Right lobe of liver (tissue), 6 donors: Measurements from ENCODE around the gene ABCC5. TPM values are rescaled to one million over a fixed set of nuclear protein-coding genes. Genes with fewer than 3 reads are reported as not detected.

ENCODE experiments used
- ATAC-seq, 4 donors: fragments of 200-7000 bp; cut with Tn5 transposase; one replicate each; pipeline ENCODE4 v1.9.1; 2020; ENCODE audit warnings: mild to moderate bottlenecking in 4 of 4, moderate library complexity in 4 of 4
- DNase-seq, 3 donors: peaks; one replicate each; pipeline ENCODE4 v3.0.0-alpha.2; 2020
- H3K27ac ChIP-seq, 3 donors: fragments of 200-600 bp; one replicate each; pipeline ENCODE4 v1.8.0; 2022
- H3K27me3 ChIP-seq, 2 donors: fragments of 200-600 bp; one replicate each; pipeline ENCODE4 v1.8.0; 2022
- H3K36me3 ChIP-seq, 4 donors: fragments of 200-600 bp; sonication (generic) in 1 of 4; one replicate each; pipeline versions ENCODE4 v1.5.1 to v1.8.0; 2017 to 2022; ENCODE audit warnings: control low read depth in 1 of 4
- H3K4me1 ChIP-seq, 4 donors: fragments of 200-600 bp; sonication (generic) in 1 of 4; one replicate each; pipeline versions ENCODE4 v1.5.1 to v1.8.0; 2017 to 2022; ENCODE audit warnings: control low read depth in 1 of 4
- H3K4me3 ChIP-seq, 3 donors: fragments of 200-600 bp; one replicate each; pipeline ENCODE4 v1.8.0; 2022
- H3K9me3 ChIP-seq, 4 donors: fragments of 200-600 bp; sonication (generic) in 1 of 4; one replicate each; pipeline versions ENCODE4 v1.5.1 to v1.8.0; 2017 to 2022; ENCODE audit warnings: control low read depth in 1 of 4
- CTCF ChIP-seq, 4 donors: fragments of 200-600 bp in 3 of 4; fragments of 450-650 bp in 1 of 4; IDR thresholded peaks; one replicate each; pipeline versions ENCODE4 v1.5.1 to v1.8.0; 2016 to 2022; ENCODE audit warnings: antibody characterized with exemption in 4 of 4, mild to moderate bottlenecking in 2 of 4
- POLR2A ChIP-seq: fragments of 450-650 bp; IDR thresholded peaks from one replicate; pipeline ENCODE4 v1.6.1; 2017; ENCODE audit warnings: antibody characterized with exemption, mild to moderate bottlenecking
- WGBS: methylation state at CpG from one replicate; pipeline ENCODE4 v1.1.6; 2018; ENCODE audit warnings: low coverage, low lambda C conversion rate; ENCODE audit not compliant: insufficient coverage; ENCODE audit errors: missing lambda C conversion rate; 5-methylcytosine and 5-hydroxymethylcytosine counted together
- intact Hi-C, 2 donors: fragments of 100-400 bp; cut with DNase I; formaldehyde crosslinking; loops; one replicate each; pipeline versions ENCODE4 v1.11.2 to v1.14.1; 2022
- total RNA-seq, 6 experiments: library from RNA; depleted of rRNA in 2 of 6; stranded (reverse); fragments of >200 nt in 2 of 6; fragmentation: NEBNext Ultra II Directional in 3 of 6; extraction: Animal tissue kit (Norgen Biotek cat#: 25700) in 3 of 6; gene quantifications; one replicate each; pipeline versions ENCODE4 v1.1.0 to v1.2.4, GENCODE V29; 2016 to 2023
- donor health status: DM: no; HTN: yes; CAD: no.
- donor health status: DM: no; HTN: no; CAD: no.
- donor health status: DM: no; HTN: no; CAD: no.
- donor health status: DM: no; HTN: yes; CAD: no.
- donor health status: DM: no; HTN: yes; CAD: no.

The ABCC5 gene
- total RNA-seq, 6 experiments from 2014 or later: 5.5 to 9.4 (median 7.6) TPM

GRCh38 chr3:183933160-183933559 lies 84.5 kb downstream of the ABCC5 start:
- H3K4me3 ChIP-seq: no peak overlapping the region
- no peak for TF ChIP-seq POLR2A
- TF ChIP-seq CTCF (IDR thresholded peaks at IDR 0.05): no peak
- WGBS: 92% methylated on average over 3 of the region's 3 CpGs
- intact Hi-C loops: no loop called here
- no peaks in the 10 kb centered on the region for H3K9me3 ChIP-seq
- ATAC-seq (no peak), DNase-seq (no peak)
- H3K27ac ChIP-seq: no peak overlapping the region
- H3K4me1 ChIP-seq: no peaks in the 10 kb centered on the region
- no peaks in the 10 kb centered on the region for H3K27me3 ChIP-seq
- peaks cover 0 to 1% (median 0%) of the 10 kb centered on the region in 4 donors for H3K36me3 ChIP-seq

GRCh38 chr3:183931881-183932280 lies 85.8 kb downstream of the ABCC5 start:
- WGBS: 92% methylated on average over 2 of the region's 2 CpGs
- Histone ChIP-seq H3K27me3 (no peaks in the 10 kb centered on the region), H3K27ac (no peak overlapping the region), H3K36me3 (peaks cover 0 to 1% (median 0%) of the 10 kb centered on the region in 4 donors), H3K4me3 (no peak overlapping the region), H3K4me1 (peaks cover 0 to 6% (median 0%) of the 10 kb centered on the region in 4 donors), H3K9me3 (no peaks in the 10 kb centered on the region)
- DNase-seq: no peak
- TF ChIP-seq CTCF (IDR thresholded peaks at IDR 0.05) (no peak), POLR2A (no peak)
- no peak for ATAC-seq
- intact Hi-C loops: no loop called here

GRCh38 chr3:183930086-183930485 lies 87.6 kb downstream of the ABCC5 start:
- H3K4me3 ChIP-seq: no peak overlapping the region
- ATAC-seq: no peak
- TF ChIP-seq POLR2A (no peak), CTCF (IDR thresholded peaks at IDR 0.05) (no peak)
- H3K9me3 ChIP-seq: no peaks in the 10 kb centered on the region
- intact Hi-C loops: no loop called here
- no peaks in the 10 kb centered on the region for H3K27me3 ChIP-seq
- WGBS: 82% methylated on average over 9 of the region's 10 CpGs
- peaks cover 0 to 9% (median 0%) of the 10 kb centered on the region in 4 donors for H3K4me1 ChIP-seq
- H3K36me3 ChIP-seq: peaks cover 0 to 5% (median under 1%) of the 10 kb centered on the region in 4 donors
- DNase-seq: no peak
- no peak overlapping the region for H3K27ac ChIP-seq

GRCh38 chr3:183927059-183927458 lies 90.6 kb downstream of the ABCC5 start:
- Histone ChIP-seq H3K36me3 (peaks cover 0 to 10% (median under 1%) of the 10 kb centered on the region in 4 donors), H3K27ac (no peak overlapping the region)

More at GRCh38 chr3:183927059-183927458, 90.6 kb downstream of the ABCC5 start:
- no peak for TF ChIP-seq POLR2A
- no peak for TF ChIP-seq CTCF (IDR thresholded peaks at IDR 0.05)
- intact Hi-C loops: no loop called here
- Histone ChIP-seq H3K4me3 (no peak overlapping the region), H3K4me1 (peaks cover 0 to 9% (median 0%) of the 10 kb centered on the region in 4 donors), H3K9me3 (no peaks in the 10 kb centered on the region), H3K27me3 (no peaks in the 10 kb centered on the region)
- 23% methylated on average over 3 of the region's 3 CpGs for WGBS
- DNase-seq (peak in 1 of 3 donors; percentile 80), ATAC-seq (peak; percentile 84 to 96 (median 92))
